NCI-H128 (cell line): ENCODE data around the gene TDRD3.
"Not testable (repeated sequence)": the region's sequence is repeated elsewhere in the genome, so short reads cannot be mapped to it uniquely, and the experiment has no call there.

Source experiments
- DNase-seq: peaks from one replicate; lab custom pipeline; 2025; ENCODE audit not compliant: unreplicated experiment; lab: John Stamatoyannopoulos, UW

The TDRD3 gene

DNA sequence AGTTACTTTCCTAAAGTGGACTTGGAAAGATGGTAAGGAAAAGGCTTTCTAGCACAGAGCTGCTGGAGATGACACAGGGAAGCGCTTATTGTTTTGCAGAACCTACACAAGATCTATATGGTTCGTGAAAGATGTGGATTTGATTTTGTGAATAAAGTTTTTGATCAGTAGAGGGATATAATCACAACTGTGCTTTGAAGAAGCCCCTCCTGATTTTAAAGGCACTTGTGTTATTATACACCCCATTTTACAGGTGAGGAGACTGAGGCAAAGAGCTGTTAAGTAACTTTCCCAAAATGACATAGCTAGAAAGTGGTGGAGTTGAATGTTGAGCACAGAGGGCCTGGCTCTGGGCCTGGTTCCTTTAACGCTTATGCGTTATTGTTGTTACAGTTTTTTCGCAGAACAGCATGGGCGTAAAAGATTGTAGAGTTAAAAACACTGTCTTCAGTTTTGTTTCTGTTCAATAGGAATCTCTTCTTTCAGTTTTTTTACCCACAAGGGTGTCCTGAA lies 1.4 kb downstream of the TDRD3 start:
- no peak for DNase-seq

DNA sequence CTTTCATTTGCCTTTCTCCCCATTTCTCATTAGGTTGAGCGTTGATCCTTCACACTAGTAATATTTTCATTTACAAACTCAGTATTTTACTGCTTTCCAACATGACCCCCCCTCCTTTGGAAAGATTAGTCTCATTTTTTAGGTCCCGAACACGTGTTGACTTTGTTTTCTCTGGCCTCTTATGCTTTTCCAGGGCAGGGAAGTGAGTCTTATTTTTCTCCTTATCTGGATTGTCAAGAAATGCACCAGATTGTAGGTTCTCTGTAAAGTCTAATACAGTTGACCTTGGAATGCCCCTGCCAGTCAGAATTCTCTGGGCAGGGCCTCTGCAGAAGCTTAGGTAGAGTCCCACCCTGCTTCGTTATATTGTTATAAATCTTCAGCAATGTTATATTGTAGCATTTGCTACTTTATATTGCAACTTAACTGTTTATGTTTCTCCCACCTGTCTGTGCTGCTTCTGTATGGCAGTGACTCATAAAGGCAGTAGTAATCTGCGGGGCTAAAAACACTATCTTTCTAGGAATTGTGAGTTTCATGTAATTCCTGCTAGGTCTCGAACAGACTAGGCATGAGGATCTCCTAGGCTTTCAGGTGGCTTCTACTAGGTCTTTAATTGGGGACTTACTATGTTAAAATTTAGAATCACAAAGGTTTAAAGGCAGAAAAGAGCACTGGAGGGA lies 2.0 kb downstream of the TDRD3 start:
- DNase-seq: no peak

DNA sequence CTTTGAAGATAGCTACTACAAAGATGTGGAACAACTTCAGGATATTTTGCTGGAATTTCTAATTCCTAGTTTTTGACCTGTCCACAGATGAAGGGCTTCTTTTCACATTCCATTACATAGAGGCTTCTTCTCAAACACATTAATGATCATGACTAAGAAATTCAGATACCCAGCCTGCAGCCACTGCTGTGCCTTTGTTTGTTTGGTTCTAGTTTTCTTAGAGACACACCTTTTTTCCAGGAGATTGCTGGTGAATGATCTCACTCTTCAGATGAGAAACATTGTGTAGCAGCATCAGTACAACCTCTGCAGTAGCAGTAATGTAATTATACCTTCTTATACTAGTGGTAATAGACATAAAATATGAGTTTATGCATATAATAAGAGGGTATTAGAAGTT lies 5.0 kb downstream of the TDRD3 start:
- no peak for DNase-seq

DNA sequence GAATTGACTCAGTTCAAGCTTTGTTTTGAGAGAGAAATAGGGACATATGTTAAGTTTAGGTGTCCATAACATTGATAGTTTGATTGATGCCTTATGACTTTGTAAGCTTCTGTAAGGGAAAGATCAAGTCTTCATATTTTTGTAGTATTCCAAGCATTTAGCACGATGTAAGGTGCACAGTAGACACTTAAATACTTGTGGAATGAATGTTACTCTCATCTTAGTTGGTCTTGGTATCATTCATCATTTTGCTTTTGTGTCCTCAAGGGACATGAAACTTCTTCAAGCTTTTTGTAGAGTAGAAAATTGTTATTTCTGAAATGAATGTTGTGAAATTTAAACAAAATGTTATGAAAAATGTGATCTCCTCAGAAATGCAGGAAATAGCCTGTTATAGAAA lies 10.1 kb downstream of the TDRD3 start:
- no peak for DNase-seq

DNA sequence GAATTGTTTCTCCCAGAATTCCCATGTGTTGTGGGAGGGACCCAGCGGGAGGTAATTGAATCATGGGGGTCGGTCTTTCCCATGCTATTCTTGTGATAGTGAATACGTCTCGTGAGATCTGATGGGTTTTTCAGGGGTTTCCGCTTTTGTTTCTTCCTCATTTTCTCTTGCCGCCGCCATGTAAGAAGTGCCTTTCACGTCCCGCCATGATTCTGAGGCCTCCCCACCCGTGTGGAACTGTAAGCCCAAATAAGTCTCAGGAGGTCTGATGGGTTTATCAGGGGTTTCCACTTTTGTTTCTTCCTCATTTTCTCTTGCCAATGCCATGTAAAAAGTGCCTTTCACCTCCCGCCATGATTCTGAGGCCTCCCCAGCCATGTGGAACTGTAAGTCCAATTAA lies 10.8 kb downstream of the TDRD3 start:
- DNase-seq: not testable (repeated sequence)

DNA sequence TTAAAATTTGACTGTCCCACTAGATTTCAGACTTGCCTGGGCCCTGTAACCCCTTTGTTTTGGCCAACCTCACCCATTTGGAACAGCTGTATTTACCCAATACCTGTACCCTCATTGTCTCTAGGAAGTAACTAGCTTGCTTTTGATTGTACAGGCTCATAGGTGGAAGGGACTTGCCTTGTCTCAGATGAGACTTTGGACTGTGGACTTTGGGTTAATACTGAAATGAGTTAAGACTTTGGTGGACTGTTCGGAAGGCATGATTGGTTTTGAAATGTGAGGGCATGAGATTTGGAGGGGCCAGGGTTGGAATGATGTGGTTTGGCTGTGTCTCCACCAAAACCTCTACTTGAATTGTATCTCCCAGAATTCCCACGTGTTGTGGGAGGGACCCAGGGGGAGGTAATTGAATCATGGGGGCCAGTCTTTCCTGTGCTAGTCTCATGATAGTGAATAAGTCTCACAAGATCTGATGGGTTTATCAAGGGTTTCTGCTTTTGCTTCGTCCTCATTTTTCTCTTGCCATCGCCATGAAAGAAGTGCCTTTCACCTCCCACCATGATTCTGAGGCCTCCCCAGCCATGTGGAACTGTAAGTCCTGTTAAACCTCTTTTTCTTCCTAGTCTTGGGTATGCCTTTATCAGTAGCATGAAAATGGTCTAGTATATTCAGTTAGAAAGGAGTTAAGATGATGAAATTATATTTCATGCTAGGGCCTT lies 12.7 kb downstream of the TDRD3 start:
- DNase-seq: not testable (repeated sequence)

DNA sequence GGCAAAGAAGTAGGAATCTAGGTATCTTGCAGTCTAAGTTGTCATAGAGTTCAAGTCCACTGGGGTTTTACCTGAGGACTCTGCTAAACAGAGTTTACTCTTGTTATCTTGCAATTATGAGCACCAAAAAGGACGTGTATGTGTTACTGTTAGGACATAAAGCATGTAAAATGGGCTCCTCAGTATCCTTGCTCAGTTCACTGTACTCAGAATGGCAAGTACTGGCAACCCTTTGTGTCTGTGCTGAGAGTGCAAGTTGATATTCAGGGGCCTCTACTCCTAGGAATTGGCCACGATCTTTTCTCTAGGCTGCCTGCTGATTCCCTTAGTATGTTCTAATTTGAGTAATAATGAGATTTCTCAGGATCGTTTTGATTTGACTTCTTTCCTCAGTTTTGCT lies 13.3 kb downstream of the TDRD3 start:
- no peak for DNase-seq

DNA sequence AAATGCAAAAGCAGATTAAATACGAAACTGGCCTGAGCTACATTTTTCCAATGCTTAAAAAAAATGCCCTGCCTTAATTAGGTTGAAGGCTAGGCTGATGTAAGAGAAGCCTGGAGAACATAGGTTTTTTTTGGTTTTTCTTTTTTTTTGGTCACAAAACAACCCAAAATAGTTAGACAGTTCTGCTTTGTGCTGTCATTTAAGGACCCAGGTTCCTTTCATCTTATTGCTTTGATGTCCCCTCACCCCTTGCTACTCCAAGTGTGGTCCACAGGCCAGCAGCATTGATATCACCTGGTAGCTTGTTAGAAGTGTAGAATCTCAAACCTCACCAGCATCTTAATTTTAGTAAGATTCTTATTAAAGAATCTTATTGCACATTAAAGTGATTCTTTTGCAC lies 14.4 kb downstream of the TDRD3 start:
- DNase-seq: no peak

DNA sequence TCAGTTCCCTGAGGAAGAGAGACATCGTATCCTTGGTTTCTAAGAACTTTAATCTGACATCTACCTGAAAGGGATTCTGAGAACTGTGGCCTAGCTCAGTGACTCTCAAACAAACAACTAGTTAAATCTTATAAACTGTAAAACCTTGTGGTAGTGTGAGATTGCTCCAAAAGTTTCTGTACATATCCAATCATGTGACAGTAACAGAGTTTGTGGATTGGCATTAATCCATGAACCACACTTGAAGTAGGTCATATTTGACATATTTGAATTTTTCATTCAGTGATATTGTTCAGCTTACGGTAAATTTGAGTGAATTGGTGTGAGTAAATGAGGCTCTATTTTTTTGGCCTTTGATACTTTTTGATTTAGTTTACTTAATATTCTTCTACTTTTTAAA lies 15.0 kb downstream of the TDRD3 start:
- DNase-seq: no peak

DNA sequence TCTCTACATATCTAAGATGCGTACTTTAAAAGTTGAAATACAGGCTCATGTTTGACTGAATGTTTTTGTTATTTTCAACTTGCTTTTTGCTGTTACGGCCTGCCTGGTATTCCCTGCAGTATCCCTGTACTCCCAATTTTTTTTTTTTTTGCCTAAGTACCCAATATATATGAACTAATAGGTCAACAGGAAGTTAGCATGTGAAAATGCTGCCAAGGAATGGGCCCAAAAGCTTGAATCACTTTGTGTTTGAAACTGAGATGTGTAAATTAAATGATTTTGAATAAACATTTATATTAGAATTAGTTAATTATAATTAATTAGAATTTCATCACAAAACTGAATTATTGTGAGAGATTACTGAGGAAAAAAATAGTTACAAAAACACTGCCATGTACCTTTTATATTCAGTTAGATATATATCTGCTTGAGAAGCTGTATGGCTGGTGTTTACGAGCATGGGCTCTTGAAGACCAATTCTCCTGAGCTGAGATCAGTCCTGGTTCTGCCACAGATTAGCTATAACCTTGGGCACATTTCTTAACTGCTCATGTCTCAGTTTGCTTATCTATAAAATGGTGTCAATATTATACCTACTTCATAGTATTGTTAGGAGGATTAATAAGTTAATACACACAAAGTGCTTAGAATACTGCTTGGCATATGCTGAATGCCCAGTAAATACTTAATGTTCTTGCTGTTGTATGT lies 16.0 kb downstream of the TDRD3 start:
- DNase-seq: no peak

DNA sequence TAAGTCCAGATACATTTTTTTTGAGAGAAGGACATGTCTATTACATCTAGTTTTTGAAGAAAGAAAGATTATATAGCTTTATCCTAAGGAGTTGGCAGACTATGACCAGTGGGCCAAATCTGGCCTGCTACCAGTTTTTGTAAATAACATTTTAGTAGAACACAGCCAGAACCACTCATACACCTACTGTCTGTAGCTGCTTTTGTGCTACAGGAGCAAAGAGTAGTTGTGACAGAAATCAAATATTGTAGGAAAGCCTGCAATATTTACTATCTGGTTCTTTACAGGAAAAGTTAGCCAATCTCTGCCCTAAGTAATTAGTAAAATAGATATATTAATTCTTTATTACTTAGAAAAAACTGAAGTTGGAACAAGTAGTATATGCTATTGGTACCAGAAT lies 17.2 kb downstream of the TDRD3 start:
- DNase-seq: no peak

DNA sequence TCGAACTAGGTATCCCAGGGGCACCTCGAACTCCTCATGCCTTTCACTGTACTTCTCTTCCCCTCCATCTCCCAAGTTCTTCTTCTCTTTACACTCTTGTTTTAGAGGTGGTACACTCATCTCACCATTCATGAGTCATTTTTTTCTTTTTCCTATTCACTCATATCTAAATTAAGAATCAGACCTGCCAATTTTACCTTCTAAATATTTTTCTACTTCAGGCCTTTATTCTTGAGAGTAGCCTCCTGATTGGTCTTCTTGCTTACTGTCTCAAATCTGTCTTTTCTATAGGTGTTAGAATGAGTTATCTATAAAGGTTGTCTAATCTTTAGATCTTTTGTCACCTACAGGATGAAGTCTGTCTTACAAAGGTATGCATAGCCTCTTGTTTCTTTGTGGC lies 20.7 kb downstream of the TDRD3 start:
- no peak for DNase-seq

DNA sequence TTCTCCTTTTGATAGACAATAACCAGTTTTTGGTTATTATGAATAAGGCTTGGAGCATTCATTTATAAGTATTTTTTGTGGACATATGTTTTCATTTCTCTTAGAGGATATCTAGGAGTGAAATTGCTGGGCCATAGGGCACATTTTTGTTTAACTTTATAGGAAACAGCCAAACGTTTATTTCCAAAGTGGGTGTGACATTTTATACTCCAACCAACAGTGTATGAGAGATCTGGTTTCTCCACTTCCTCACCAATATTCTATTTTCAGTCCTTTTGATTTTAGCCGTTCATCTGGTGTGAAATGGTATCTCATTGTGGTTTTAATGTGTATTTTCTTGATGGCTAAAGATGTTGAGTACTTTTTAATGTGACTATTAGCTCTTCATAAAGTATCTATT lies 21.9 kb downstream of the TDRD3 start:
- no peak for DNase-seq

DNA sequence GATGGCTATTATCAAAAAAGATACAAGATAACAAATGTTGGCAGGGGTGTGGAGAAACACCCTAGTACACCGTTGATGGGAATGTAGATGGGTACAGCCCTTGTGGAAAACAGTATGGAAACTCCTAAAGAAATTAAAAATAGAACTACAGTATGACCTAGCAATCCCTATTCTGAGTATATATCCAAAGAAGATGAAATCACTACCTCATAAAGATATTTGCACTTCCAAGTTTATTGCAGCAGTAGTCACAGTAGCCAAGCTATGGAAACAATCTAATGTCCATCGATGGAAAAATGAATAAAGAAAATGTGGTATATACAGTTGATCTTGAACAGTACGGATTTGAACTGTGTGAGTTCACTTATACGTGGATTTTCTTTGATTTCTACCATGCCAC lies 28.3 kb downstream of the TDRD3 start:
- DNase-seq: no peak

DNA sequence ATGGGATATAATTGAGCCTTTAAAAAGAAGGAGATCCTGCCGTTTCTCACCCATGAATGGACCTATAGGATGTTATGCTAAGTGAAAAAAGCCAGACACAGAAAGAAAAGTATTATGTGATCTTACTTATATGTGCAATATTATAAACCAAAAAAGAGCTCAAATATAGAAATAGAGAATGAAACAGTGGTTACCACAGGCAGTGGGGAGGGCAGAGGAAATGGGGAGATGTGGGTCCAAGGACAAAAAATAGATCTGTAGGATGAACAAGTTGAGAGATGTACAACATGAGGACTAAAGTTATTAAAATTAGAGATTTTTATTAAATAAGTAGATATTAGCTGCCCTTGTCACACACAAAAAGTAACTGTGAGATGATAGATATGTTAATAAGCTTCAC lies 29.1 kb downstream of the TDRD3 start:
- DNase-seq: no peak

DNA sequence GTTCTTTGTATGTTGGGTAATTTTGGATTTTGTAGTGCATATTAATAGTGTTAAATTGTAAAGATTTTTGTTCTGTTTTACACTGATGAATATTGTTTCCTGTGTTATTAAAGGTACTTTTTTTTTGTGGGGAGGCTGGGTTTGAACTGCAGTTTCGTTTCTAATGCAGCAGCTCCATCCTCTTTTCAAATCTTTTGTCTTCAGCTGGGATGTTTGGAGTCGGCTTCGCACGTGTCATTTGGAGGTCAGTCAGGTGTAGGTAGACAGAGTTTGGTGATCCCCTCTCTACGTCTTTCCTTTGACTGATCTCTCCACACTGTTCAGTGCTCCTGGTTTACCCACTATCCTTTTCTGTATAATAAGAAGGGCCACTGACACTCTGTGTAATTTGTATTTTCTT lies 30.3 kb downstream of the TDRD3 start:
- DNase-seq: no peak

DNA sequence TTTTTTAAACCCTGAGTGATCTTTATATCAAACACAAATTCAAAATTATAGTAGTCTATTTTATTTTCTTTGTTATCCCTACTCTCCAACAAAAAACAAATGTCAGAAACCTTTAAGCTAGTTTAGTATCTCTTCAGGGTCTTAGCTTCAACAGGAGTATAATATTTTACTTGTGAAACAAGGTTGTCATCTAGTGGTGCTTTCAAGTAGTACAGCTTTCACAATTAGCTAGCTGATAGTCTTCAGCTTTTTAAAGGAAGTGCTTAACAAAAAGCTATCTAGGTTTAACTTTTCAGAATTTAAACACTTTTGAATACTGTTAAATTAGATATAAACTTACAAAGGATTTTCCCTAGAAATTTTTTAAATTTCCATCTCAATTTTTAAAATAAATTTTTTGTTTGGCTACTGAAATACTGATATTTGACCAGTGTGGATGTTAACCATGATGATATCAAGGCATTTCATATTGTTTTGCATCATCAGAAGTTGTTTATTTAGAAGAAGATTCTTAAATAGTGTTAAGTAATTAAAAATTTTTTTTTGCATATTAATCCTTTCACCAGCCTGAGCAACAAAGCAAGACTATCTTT lies 34.2 kb downstream of the TDRD3 start:
- DNase-seq: no peak

DNA sequence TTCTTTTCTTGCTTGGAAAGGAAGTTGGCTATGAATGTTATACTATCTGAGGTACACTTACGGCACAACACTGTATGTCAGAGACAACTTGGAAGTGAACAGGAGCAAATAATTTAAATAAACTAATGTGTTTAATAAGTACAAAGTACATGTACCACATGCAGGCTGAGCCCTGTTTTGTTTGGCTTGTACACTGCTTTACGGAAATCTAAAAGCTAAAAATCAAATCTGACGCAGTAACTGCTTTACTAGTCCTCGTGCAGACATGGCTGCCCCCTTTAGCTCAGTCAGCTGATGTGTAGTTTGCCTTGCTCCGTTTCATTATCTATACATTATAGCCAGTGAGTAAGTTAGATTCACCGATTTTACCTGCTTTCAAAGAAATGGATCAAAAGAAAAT lies 36.5 kb downstream of the TDRD3 start:
- no peak for DNase-seq

DNA sequence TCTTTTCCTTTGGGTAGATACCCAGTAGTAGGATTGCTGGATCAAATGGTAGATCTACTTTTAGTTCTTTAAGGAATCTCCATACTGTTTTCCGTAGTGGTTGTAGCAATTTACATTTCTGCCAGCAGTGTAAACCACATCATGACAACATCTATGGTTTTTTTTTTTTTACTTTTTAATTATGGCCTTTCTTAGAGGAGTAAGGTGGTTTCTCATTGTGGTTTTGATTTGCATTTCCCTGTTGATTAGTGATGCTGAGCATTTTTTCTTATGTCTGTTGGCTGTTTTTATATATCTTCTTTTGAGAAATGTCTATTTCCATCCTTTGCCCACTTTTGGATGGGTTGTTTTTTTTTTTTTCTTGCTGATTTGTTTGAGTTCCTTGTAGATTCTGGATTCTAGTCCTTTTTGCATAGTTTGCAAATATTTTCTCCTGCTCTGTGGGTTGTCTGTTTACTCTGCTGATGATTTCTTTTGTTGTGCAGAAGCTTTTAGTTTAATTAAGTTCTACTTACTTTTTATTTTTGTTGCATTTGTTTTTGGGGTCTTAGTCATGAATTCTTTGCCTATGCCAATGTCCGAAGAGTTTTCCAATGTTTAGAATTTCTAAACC lies 38.8 kb downstream of the TDRD3 start:
- DNase-seq: no peak

DNA sequence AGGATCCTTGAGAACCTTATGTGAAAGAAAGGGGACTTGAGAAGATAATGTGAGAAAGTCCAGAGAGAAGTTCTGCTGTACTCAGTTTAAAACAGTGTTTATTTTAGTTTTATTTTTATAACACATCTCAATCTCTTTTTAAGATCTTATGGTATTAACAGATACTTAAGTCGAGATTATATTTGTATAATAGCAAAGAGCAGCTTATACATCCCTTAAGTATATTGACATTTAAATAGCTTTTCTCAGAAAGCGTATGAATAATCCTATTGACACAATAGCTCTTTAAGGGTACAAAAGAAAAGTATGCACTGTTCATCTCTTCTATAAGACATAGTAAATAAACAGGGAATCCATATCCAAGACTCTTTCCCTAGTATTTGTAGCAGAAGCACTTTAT lies 42.2 kb downstream of the TDRD3 start:
- DNase-seq: no peak

DNA sequence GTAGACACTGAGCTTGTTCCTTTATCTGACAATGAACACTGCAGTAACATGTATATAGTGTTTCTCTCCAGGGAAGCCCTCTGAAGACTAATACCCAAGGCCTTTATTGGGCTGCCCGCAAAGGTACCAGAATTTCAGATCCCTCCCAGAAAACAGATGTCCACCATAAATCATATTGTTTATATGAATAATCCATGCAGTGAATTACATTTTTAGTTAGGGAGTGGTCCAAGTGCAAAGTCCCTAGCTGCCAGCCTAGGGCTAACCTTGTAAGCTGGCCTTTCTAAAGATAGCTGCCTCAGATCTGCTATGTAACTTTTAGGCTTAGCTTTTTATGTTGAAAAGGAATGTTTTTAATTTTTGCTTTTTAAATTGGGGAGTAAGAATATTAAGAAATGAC lies 44.7 kb downstream of the TDRD3 start:
- DNase-seq: no peak
